Vagina (tissue), 2 donors: Measurements from ENCODE around the gene AK4. TPM values are rescaled to one million over a fixed set of nuclear protein-coding genes. Genes with fewer than 3 reads are reported as not detected.

Experiments used
- DNase-seq, 2 donors: peaks; one replicate each; pipeline ENCODE4 v3.0.0-alpha.2; 2017; ENCODE audit errors: extremely low spot score in 2 of 2
- H3K27ac ChIP-seq: fragments of 200-600 bp; sonication (generic); one replicate; pipeline ENCODE4 v1.5.1; 2019
- H3K27me3 ChIP-seq: fragments of 200-600 bp; sonication (generic); one replicate; pipeline ENCODE4 v1.5.1; 2019
- H3K36me3 ChIP-seq, 2 donors: fragments of 200-600 bp; sonication (generic); one replicate each; pipeline ENCODE4 v1.5.1; 2017 to 2019
- H3K4me1 ChIP-seq: fragments of 200-600 bp; sonication (generic); one replicate; pipeline ENCODE4 v1.5.1; 2019
- H3K4me3 ChIP-seq, 2 donors: fragments of 200-600 bp; sonication (generic); 1 replicate in 1 of 2; 2 replicates in 1 of 2; pipeline ENCODE4 v1.5.1; 2016 to 2019
- H3K9me3 ChIP-seq: fragments of 200-600 bp; sonication (generic); one replicate; pipeline ENCODE4 v1.5.1; 2019
- POLR2A ChIP-seq, 2 donors: fragments of 450-650 bp; IDR thresholded peaks; one replicate each; pipeline ENCODE4 v1.6.1; 2017; ENCODE audit warnings: antibody characterized with exemption in 2 of 2, mild to moderate bottlenecking in 2 of 2, moderate library complexity in 2 of 2
- POLR2AphosphoS5 ChIP-seq, 2 donors: sonication (generic); formaldehyde crosslinking; IDR thresholded peaks; one replicate each; pipeline ENCODE4 v1.9.0; 2017; ENCODE audit warnings: antibody characterized with exemption in 2 of 2, mild to moderate bottlenecking in 2 of 2, low read depth in 1 of 2; ENCODE audit not compliant: insufficient read depth in 1 of 2
- intact Hi-C: fragments of 100-400 bp; cut with DNase I; formaldehyde crosslinking; loops from one replicate; pipeline ENCODE4 v1.15.1; 2023
- total RNA-seq: library from RNA; depleted of rRNA; stranded (reverse); fragments of >200 nt; gene quantifications from one replicate; pipeline ENCODE4 v1.2.3, GENCODE V29; 2016
- TF ChIP-seq, protein P1 (sequence below), 3 experiments: fragments of 450-650 bp in 2 of 3; fragments of 200-600 bp in 1 of 3; sonication (generic) in 1 of 3; IDR thresholded peaks; one replicate each; pipeline ENCODE4 v1.5.1; 2017 to 2019; ENCODE audit warnings: antibody characterized with exemption in 3 of 3, mild to moderate bottlenecking in 2 of 3, moderate library complexity in 2 of 3

AK4 gene
- total RNA-seq, 1 donor from 2014 or later, result 22.1 TPM

- intact Hi-C loops, result no loop called here
Measured at GRCh38 chr1:65210325-65210724, 62.3 kb downstream of the AK4 start.

GRCh38 chr1:65211331-65211730 is 63.3 kb downstream of the AK4 start:
- DNase-seq, result no peak
- no peak overlapping the region for H3K27ac ChIP-seq
- no peaks in the 10 kb centered on the region for H3K9me3 ChIP-seq
- H3K4me3 ChIP-seq, result no peak overlapping the region
- H3K4me1 ChIP-seq, result no peaks in the 10 kb centered on the region
- no peak for TF ChIP-seq POLR2A (IDR thresholded peaks at IDR 0.05)
- TF ChIP-seq, protein P1, sequence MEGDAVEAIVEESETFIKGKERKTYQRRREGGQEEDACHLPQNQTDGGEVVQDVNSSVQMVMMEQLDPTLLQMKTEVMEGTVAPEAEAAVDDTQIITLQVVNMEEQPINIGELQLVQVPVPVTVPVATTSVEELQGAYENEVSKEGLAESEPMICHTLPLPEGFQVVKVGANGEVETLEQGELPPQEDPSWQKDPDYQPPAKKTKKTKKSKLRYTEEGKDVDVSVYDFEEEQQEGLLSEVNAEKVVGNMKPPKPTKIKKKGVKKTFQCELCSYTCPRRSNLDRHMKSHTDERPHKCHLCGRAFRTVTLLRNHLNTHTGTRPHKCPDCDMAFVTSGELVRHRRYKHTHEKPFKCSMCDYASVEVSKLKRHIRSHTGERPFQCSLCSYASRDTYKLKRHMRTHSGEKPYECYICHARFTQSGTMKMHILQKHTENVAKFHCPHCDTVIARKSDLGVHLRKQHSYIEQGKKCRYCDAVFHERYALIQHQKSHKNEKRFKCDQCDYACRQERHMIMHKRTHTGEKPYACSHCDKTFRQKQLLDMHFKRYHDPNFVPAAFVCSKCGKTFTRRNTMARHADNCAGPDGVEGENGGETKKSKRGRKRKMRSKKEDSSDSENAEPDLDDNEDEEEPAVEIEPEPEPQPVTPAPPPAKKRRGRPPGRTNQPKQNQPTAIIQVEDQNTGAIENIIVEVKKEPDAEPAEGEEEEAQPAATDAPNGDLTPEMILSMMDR (IDR thresholded peaks at IDR 0.05), result no peak
- TF ChIP-seq POLR2AphosphoS5 (IDR thresholded peaks at IDR 0.05; ENCODE audit: insufficient read depth in 1 of 2, low read depth in 1 of 2), result no peak
- H3K36me3 ChIP-seq, result no peaks in the 10 kb centered on the region
- intact Hi-C loops, result no loop called here
- no peaks in the 10 kb centered on the region for H3K27me3 ChIP-seq

More at GRCh38 chr1:65210325-65210724, 62.3 kb downstream of the AK4 start:
- H3K27me3 ChIP-seq, result no peaks in the 10 kb centered on the region
- no peak overlapping the region for H3K27ac ChIP-seq
- H3K9me3 ChIP-seq, result no peaks in the 10 kb centered on the region
- TF ChIP-seq, protein P1 (IDR thresholded peaks at IDR 0.05), result no peak
- TF ChIP-seq POLR2AphosphoS5 (IDR thresholded peaks at IDR 0.05; ENCODE audit: insufficient read depth in 1 of 2, low read depth in 1 of 2) (no peak), POLR2A (IDR thresholded peaks at IDR 0.05) (no peak)
- no peak overlapping the region for H3K4me3 ChIP-seq
- H3K36me3 ChIP-seq, result no peaks in the 10 kb centered on the region
- no peak for DNase-seq
- no peaks in the 10 kb centered on the region for H3K4me1 ChIP-seq

DNA sequence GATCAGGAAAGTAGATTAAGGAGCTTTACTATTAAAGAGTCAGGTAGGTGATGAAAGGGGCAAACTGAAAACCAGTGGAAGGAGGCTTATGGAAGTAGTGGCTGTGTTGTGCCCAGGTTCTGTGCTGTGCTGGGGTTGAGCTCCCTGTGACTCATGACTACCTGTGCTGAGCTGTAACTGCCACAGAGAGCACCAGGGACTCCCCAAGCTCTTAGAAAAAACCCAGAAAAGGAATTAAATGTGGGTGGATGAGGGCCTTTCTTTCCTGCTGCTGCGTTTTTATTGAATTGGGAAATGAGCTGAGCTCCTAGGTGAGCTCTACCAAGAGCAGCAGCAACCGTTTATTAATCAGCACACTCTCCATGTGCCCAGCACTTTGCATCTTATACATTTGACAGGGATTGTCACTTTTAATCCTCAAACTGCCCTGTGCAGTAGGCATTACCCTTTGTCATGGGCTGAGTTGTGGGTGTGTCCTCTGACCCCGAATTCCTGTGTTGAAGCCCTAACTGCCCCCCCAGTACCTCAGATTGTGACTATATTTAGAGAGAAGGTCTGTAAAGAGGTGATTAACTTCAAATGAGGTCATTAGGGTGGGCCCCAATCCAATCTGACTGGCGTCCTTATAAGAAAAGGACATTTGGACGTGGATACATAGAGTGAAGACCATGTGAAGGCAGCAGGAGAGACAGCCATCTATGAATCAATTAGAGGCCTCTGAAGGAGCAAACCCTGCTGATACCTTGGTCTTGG is 65.4 kb downstream of the AK4 start:
- Histone ChIP-seq H3K27ac (no peak overlapping the region), H3K4me3 (no peak overlapping the region), H3K36me3 (no peaks in the 10 kb centered on the region), H3K27me3 (no peaks in the 10 kb centered on the region), H3K9me3 (no peaks in the 10 kb centered on the region), H3K4me1 (no peaks in the 10 kb centered on the region)
- DNase-seq, result no peak
- intact Hi-C loops, result no loop called here
- no peak for TF ChIP-seq POLR2AphosphoS5 (IDR thresholded peaks at IDR 0.05; ENCODE audit: insufficient read depth in 1 of 2, low read depth in 1 of 2)
- TF ChIP-seq POLR2A (IDR thresholded peaks at IDR 0.05), result no peak
- TF ChIP-seq, protein P1 (IDR thresholded peaks at IDR 0.05), result no peak

- no peak for DNase-seq
- TF ChIP-seq POLR2A (IDR thresholded peaks at IDR 0.05) (no peak), POLR2AphosphoS5 (IDR thresholded peaks at IDR 0.05; ENCODE audit: insufficient read depth in 1 of 2, low read depth in 1 of 2) (no peak)
- TF ChIP-seq, protein P1 (IDR thresholded peaks at IDR 0.05), result no peak
- H3K27ac ChIP-seq, result no peak overlapping the region
- H3K4me1 ChIP-seq, result no peaks in the 10 kb centered on the region
- H3K27me3 ChIP-seq, result no peaks in the 10 kb centered on the region
- H3K9me3 ChIP-seq, result no peaks in the 10 kb centered on the region
- intact Hi-C loops, result no loop called here
- no peaks in the 10 kb centered on the region for H3K36me3 ChIP-seq
- H3K4me3 ChIP-seq, result no peak overlapping the region
Measured at GRCh38 chr1:65214340-65215027, 66.5 kb downstream of the AK4 start.

DNA sequence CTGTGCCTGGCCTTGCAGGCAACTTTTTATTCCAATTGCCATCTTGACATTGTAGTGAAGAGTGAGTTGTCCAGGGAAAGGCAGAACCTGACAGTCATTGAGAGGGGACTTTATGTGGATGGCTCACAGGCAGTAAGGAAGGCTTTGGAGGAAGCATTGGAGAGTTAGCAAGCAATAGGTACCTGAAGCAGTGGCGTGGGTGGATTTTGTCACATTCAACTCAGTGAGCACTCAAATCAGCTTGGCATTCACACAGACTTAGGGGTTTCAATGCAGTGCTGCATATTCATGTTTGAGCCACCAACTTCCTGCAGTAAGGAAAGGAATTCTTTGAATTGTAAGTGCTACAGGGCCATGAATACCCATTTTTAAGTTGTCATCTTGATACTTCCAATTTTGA is 69.0 kb downstream of the AK4 start:
- Histone ChIP-seq H3K27ac (no peak overlapping the region), H3K9me3 (no peaks in the 10 kb centered on the region), H3K27me3 (no peaks in the 10 kb centered on the region), H3K4me1 (no peaks in the 10 kb centered on the region), H3K4me3 (no peak overlapping the region), H3K36me3 (no peaks in the 10 kb centered on the region)
- DNase-seq, result no peak
- TF ChIP-seq, protein P1 (IDR thresholded peaks at IDR 0.05), result no peak
- TF ChIP-seq POLR2A (IDR thresholded peaks at IDR 0.05) (no peak), POLR2AphosphoS5 (IDR thresholded peaks at IDR 0.05; ENCODE audit: insufficient read depth in 1 of 2, low read depth in 1 of 2) (no peak)
- intact Hi-C loops, result no loop called here
